Measurements from ENCODE around the gene RYR2.

Gene RYR2

GRCh38 chr1:237012361-237012760 lies 29.6 kb upstream of the RYR2 start:
- TF ChIP-seq JUND (IDR thresholded peaks at IDR 0.05; ENCODE audit: low read depth), result no peak

GRCh38 chr1:237012788-237013383 lies 29.1 kb upstream of the RYR2 start:
- no peak for TF ChIP-seq JUND (IDR thresholded peaks at IDR 0.05; ENCODE audit: low read depth)
- in situ Hi-C loops (cut with HindIII; ENCODE audit: low pct_unique_long_range_greater_than_20kb, low sequenced_read_pairs), result no loop called here
- DNase-seq (ENCODE audit: low read depth in 1 of 2, low spot score in 1 of 2), result peak in 1 of 2 experiments; percentile 18

More at GRCh38 chr1:237012361-237012760, 29.6 kb upstream of the RYR2 start:
- in situ Hi-C loops (cut with HindIII; ENCODE audit: low pct_unique_long_range_greater_than_20kb, low sequenced_read_pairs), result no loop called here
- DNase-seq (ENCODE audit: low read depth in 1 of 2, low spot score in 1 of 2), result no peak

- no peak for DNase-seq (ENCODE audit: low read depth in 1 of 2, low spot score in 1 of 2)
- in situ Hi-C loops (cut with HindIII; ENCODE audit: low pct_unique_long_range_greater_than_20kb, low sequenced_read_pairs), result no loop called here
- no peak for TF ChIP-seq JUND (IDR thresholded peaks at IDR 0.05; ENCODE audit: low read depth)
Observed at GRCh38 chr1:237013608-237014007, 28.4 kb upstream of the RYR2 start.

- no peak for TF ChIP-seq JUND (IDR thresholded peaks at IDR 0.05; ENCODE audit: low read depth)
- in situ Hi-C loops (cut with HindIII; ENCODE audit: low pct_unique_long_range_greater_than_20kb, low sequenced_read_pairs), result no loop called here
- DNase-seq (ENCODE audit: low read depth in 1 of 2, low spot score in 1 of 2), result no peak
Observed at GRCh38 chr1:237016626-237017025, 25.4 kb upstream of the RYR2 start.

- no peak for DNase-seq (ENCODE audit: low read depth in 1 of 2, low spot score in 1 of 2)
- in situ Hi-C loops (cut with HindIII; ENCODE audit: low pct_unique_long_range_greater_than_20kb, low sequenced_read_pairs), result no loop called here
- no peak for TF ChIP-seq JUND (IDR thresholded peaks at IDR 0.05; ENCODE audit: low read depth)
Observed at GRCh38 chr1:237018896-237019295, 23.1 kb upstream of the RYR2 start.

GRCh38 chr1:237025358-237026074 lies 16.5 kb upstream of the RYR2 start:
- in situ Hi-C loops (cut with HindIII; ENCODE audit: low pct_unique_long_range_greater_than_20kb, low sequenced_read_pairs), result no loop called here
- no peak for TF ChIP-seq JUND (IDR thresholded peaks at IDR 0.05; ENCODE audit: low read depth)
- no peak for DNase-seq (ENCODE audit: low read depth in 1 of 2, low spot score in 1 of 2)

GRCh38 chr1:237029240-237029639 lies 12.7 kb upstream of the RYR2 start:
- no peak for DNase-seq (ENCODE audit: low read depth in 1 of 2, low spot score in 1 of 2)
- TF ChIP-seq JUND (IDR thresholded peaks at IDR 0.05; ENCODE audit: low read depth), result no peak
- in situ Hi-C loops (cut with HindIII; ENCODE audit: low pct_unique_long_range_greater_than_20kb, low sequenced_read_pairs), result no loop called here

- no peak for TF ChIP-seq JUND (IDR thresholded peaks at IDR 0.05; ENCODE audit: low read depth)
- no peak for DNase-seq (ENCODE audit: low read depth in 1 of 2, low spot score in 1 of 2)
- in situ Hi-C loops (cut with HindIII; ENCODE audit: low pct_unique_long_range_greater_than_20kb, low sequenced_read_pairs), result no loop called here
Observed at GRCh38 chr1:237029850-237030535, 12.0 kb upstream of the RYR2 start.

GRCh38 chr1:237031480-237031879 lies 10.5 kb upstream of the RYR2 start:
- in situ Hi-C loops (cut with HindIII; ENCODE audit: low pct_unique_long_range_greater_than_20kb, low sequenced_read_pairs), result no loop called here
- no peak for TF ChIP-seq JUND (IDR thresholded peaks at IDR 0.05; ENCODE audit: low read depth)
- DNase-seq (ENCODE audit: low read depth in 1 of 2, low spot score in 1 of 2), result peak; percentile 44 to 58

- no peak for DNase-seq (ENCODE audit: low read depth in 1 of 2, low spot score in 1 of 2)
- TF ChIP-seq JUND (IDR thresholded peaks at IDR 0.05; ENCODE audit: low read depth), result no peak
- in situ Hi-C loops (cut with HindIII; ENCODE audit: low pct_unique_long_range_greater_than_20kb, low sequenced_read_pairs), result no loop called here
Observed at GRCh38 chr1:237032029-237032428, 10.0 kb upstream of the RYR2 start.

GRCh38 chr1:237033061-237033460 lies 8.9 kb upstream of the RYR2 start:
- DNase-seq (ENCODE audit: low read depth in 1 of 2, low spot score in 1 of 2), result no peak
- in situ Hi-C loops (cut with HindIII; ENCODE audit: low pct_unique_long_range_greater_than_20kb, low sequenced_read_pairs), result no loop called here
- no peak for TF ChIP-seq JUND (IDR thresholded peaks at IDR 0.05; ENCODE audit: low read depth)

- no peak for TF ChIP-seq JUND (IDR thresholded peaks at IDR 0.05; ENCODE audit: low read depth)
- in situ Hi-C loops (cut with HindIII; ENCODE audit: low pct_unique_long_range_greater_than_20kb, low sequenced_read_pairs), result no loop called here
- no peak for DNase-seq (ENCODE audit: low read depth in 1 of 2, low spot score in 1 of 2)
Observed at GRCh38 chr1:237033804-237034203, 8.2 kb upstream of the RYR2 start.

- DNase-seq (ENCODE audit: low read depth in 1 of 2, low spot score in 1 of 2), result no peak
- no peak for TF ChIP-seq JUND (IDR thresholded peaks at IDR 0.05; ENCODE audit: low read depth)
- in situ Hi-C loops (cut with HindIII; ENCODE audit: low pct_unique_long_range_greater_than_20kb, low sequenced_read_pairs), result no loop called here
Observed at GRCh38 chr1:237035759-237036158, 6.2 kb upstream of the RYR2 start.
